ENCODE measurements around the gene METTL5. TPM values are rescaled to one million over a fixed set of nuclear protein-coding genes. Genes with fewer than 3 reads are reported as not detected.

METTL5 gene
- total RNA-seq, 1 donor from 2014 or later, result 48.3 TPM

- Mint-ChIP-seq H3K4me1 (peaks cover 13% of the 10 kb centered on the region), H3K36me3 (ENCODE audit: low read depth) (no peaks in the 10 kb centered on the region), H3K9me3 (no peaks in the 10 kb centered on the region), H3K4me3 (no peak overlapping the region), H3K27me3 (peaks cover 13% of the 10 kb centered on the region), H3K27ac (no peak overlapping the region)
- ChIA-PET POLR2A (no interaction called here), CTCF (no interaction called here)
- DNase-seq, result no peak
- intact Hi-C loops (cut with micrococcal nuclease), result no loop called here
- TF ChIP-seq CTCF (IDR thresholded peaks at IDR 0.05), result no peak
- no peak for ATAC-seq (ENCODE audit: low read depth)
Observed at GRCh38 chr2:169771612-169772011, 53.1 kb downstream of the METTL5 start.

GRCh38 chr2:169771021-169771420 is 53.7 kb downstream of the METTL5 start:
- POLR2A ChIA-PET, result no interaction called here

GRCh38 chr2:169768262-169768995 is 56.3 kb downstream of the METTL5 start:
- no peak overlapping the region for H3K27ac Mint-ChIP-seq
- intact Hi-C loops (cut with micrococcal nuclease), result no loop called here
- no peaks in the 10 kb centered on the region for H3K9me3 Mint-ChIP-seq
- H3K4me3 Mint-ChIP-seq, result peak overlapping the region; percentile 67
- peaks cover 13% of the 10 kb centered on the region for H3K4me1 Mint-ChIP-seq
- ChIA-PET POLR2A (interaction anchor here (0.6 kb wide), 1 partner anchor 105 kb away, joined by 3 read pairs; no protein-coding TSS in a partner anchor), CTCF (no interaction called here)
- H3K27me3 Mint-ChIP-seq, result peaks cover 13% of the 10 kb centered on the region
- no peak for TF ChIP-seq CTCF (IDR thresholded peaks at IDR 0.05)
- DNase-seq (peak; percentile 19), ATAC-seq (ENCODE audit: low read depth) (no peak)
- no peaks in the 10 kb centered on the region for H3K36me3 Mint-ChIP-seq (ENCODE audit: low read depth)

More at GRCh38 chr2:169771021-169771420, 53.7 kb downstream of the METTL5 start:
- Mint-ChIP-seq H3K4me1 (peaks cover 13% of the 10 kb centered on the region), H3K4me3 (no peak overlapping the region), H3K27me3 (peaks cover 13% of the 10 kb centered on the region), H3K36me3 (ENCODE audit: low read depth) (no peaks in the 10 kb centered on the region), H3K27ac (no peak overlapping the region), H3K9me3 (no peaks in the 10 kb centered on the region)
- CTCF ChIA-PET, result no interaction called here
- DNase-seq (no peak), ATAC-seq (ENCODE audit: low read depth) (no peak)
- TF ChIP-seq CTCF (IDR thresholded peaks at IDR 0.05), result no peak
- intact Hi-C loops (cut with micrococcal nuclease), result no loop called here

- ChIA-PET CTCF (no interaction called here), POLR2A (no interaction called here)
- H3K4me1 Mint-ChIP-seq, result peaks cover 13% of the 10 kb centered on the region
- intact Hi-C loops (cut with micrococcal nuclease), result no loop called here
- ATAC-seq (ENCODE audit: low read depth) (no peak), DNase-seq (no peak)
- no peaks in the 10 kb centered on the region for H3K36me3 Mint-ChIP-seq (ENCODE audit: low read depth)
- peaks cover 13% of the 10 kb centered on the region for H3K27me3 Mint-ChIP-seq
- no peak overlapping the region for H3K27ac Mint-ChIP-seq
- peak overlapping the region; percentile 24 for H3K4me3 Mint-ChIP-seq
- no peaks in the 10 kb centered on the region for H3K9me3 Mint-ChIP-seq
- no peak for TF ChIP-seq CTCF (IDR thresholded peaks at IDR 0.05)
Observed at GRCh38 chr2:169767243-169767888, 57.3 kb downstream of the METTL5 start.

- H3K9me3 Mint-ChIP-seq, result no peaks in the 10 kb centered on the region
- no peak overlapping the region for H3K27ac Mint-ChIP-seq
- no peak for TF ChIP-seq CTCF (IDR thresholded peaks at IDR 0.05)
- CTCF ChIA-PET, result interaction anchor here (0.6 to 1.0 kb wide), 2 partner anchors 10 to 193 kb away, joined by 3 read pairs; no protein-coding TSS in a partner anchor
- no peak overlapping the region for H3K4me3 Mint-ChIP-seq
- H3K4me1 Mint-ChIP-seq, result peaks cover 13% of the 10 kb centered on the region
- POLR2A ChIA-PET, result no interaction called here
- peaks cover 13% of the 10 kb centered on the region for H3K27me3 Mint-ChIP-seq
- ATAC-seq (ENCODE audit: low read depth) (no peak), DNase-seq (no peak)
- no peaks in the 10 kb centered on the region for H3K36me3 Mint-ChIP-seq (ENCODE audit: low read depth)
- intact Hi-C loops (cut with micrococcal nuclease), result no loop called here
Observed at GRCh38 chr2:169765523-169765922, 59.2 kb downstream of the METTL5 start.

Measured in activated B cell treated with CpG ODN at 0.5 μM for 24 hours (primary cell).